COLO668 (cell line): ENCODE data around the gene PLEKHB1.
"Not testable (repeated sequence)": the region's sequence is repeated elsewhere in the genome, so short reads cannot be mapped to it uniquely, and the experiment has no call there.

ENCODE experiments used
- DNase-seq: peaks from one replicate; lab custom pipeline; 2025; ENCODE audit not compliant: unreplicated experiment; lab: John Stamatoyannopoulos, UW

PLEKHB1 gene

GRCh38 chr11:73671701-73672100, 25.3 kb downstream of the PLEKHB1 start:
- no peak for DNase-seq

- DNase-seq = not testable (repeated sequence)
These were observed 30.2 kb downstream of the PLEKHB1 start for GRCh38 chr11:73676552-73676951.

GRCh38 chr11:73680687-73681086, 34.3 kb downstream of the PLEKHB1 start:
- no peak for DNase-seq

- DNase-seq = no peak
These were observed 47.6 kb downstream of the PLEKHB1 start for GRCh38 chr11:73693899-73694525.

- DNase-seq = no peak
These were observed 58.7 kb downstream of the PLEKHB1 start for GRCh38 chr11:73705053-73705452.

GRCh38 chr11:73710964-73711363, 64.6 kb downstream of the PLEKHB1 start:
- DNase-seq = no peak
